ENCODE results near the gene CRIM1.

- TF ChIP-seq CTCF (IDR thresholded peaks at IDR 0.05) = no peak
- no peak for TF ChIP-seq POLR2AphosphoS5 (IDR thresholded peaks at IDR 0.05)
- TF ChIP-seq POLR2A (IDR thresholded peaks at IDR 0.05) = no peak
Observed at GRCh38 chr2:36577884-36578283, 222.3 kb downstream of the CRIM1 start.
